ENCODE data around the gene MIDN.

GRCh38 chr19:1267477-1268225, 19.3 kb downstream of the MIDN start:
- TF ChIP-seq CTCF (IDR thresholded peaks at IDR 0.05) = no peak
- TF ChIP-seq POLR2A (IDR thresholded peaks at IDR 0.05) = no peak
